Activated CD4-positive, alpha-beta T cell treated with anti-CD3 and anti-CD28 coated beads for 36 hours (primary cell): ENCODE data around the gene AQP5. TPM values are rescaled to one million over a fixed set of nuclear protein-coding genes. Genes with fewer than 3 reads are reported as not detected.

Experiments used
- ATAC-seq: fragments of 200-7000 bp; cut with Tn5 transposase; one replicate; pipeline ENCODE4 v1.10.0; 2021; ENCODE audit warnings: mild to moderate bottlenecking, moderate library complexity
- CTCF ChIA-PET: fragments of 350-600 bp; sonication (Branson Sonifier 250); formaldehyde crosslinking; loops from one replicate; lab custom pipeline; 2021; ENCODE audit warnings: antibody characterized with exemption; lab: Charles Lee
- POLR2A ChIA-PET: fragments of 350-600 bp; sonication (Branson Sonifier 250); formaldehyde crosslinking; loops from one replicate; lab custom pipeline; 2021; ENCODE audit warnings: antibody characterized with exemption, inconsistent platforms; lab: Charles Lee
- DNase-seq: peaks from one replicate; pipeline ENCODE4 v3.0.0-alpha.2; 2020
- H3K27ac Mint-ChIP-seq: one replicate; pipeline ENCODE4 v1.8.0; 2021; ENCODE audit warnings: mixed read lengths
- H3K27me3 Mint-ChIP-seq: one replicate; pipeline ENCODE4 v1.8.0; 2021; ENCODE audit warnings: mixed read lengths
- H3K36me3 Mint-ChIP-seq: one replicate; pipeline ENCODE4 v1.8.0; 2021; ENCODE audit warnings: low read depth, mixed read lengths
- H3K4me1 Mint-ChIP-seq: one replicate; pipeline ENCODE4 v1.8.0; 2021; ENCODE audit warnings: mixed read lengths
- H3K4me3 Mint-ChIP-seq: one replicate; pipeline ENCODE4 v1.8.0; 2021; ENCODE audit warnings: mild to moderate bottlenecking, moderate library complexity, mixed read lengths
- H3K9me3 Mint-ChIP-seq: one replicate; pipeline ENCODE4 v1.8.0; 2021; ENCODE audit warnings: low read depth, mixed read lengths
- intact Hi-C, 2 experiments: fragments of 100-400 bp; cut with DNase I in 1 of 2; cut with micrococcal nuclease in 1 of 2; formaldehyde crosslinking; loops; one replicate each; pipeline versions ENCODE4 v1.14.2 to v1.15.1; 2022 to 2024; cut with DNase I, micrococcal nuclease
- total RNA-seq, 2 experiments: library from RNA; stranded (reverse); gene quantifications; one replicate each; pipeline ENCODE4 v1.2.3, GENCODE V29; 2021

AQP5 gene
- total RNA-seq, 2 experiments from 2014 or later = not detected

DNA sequence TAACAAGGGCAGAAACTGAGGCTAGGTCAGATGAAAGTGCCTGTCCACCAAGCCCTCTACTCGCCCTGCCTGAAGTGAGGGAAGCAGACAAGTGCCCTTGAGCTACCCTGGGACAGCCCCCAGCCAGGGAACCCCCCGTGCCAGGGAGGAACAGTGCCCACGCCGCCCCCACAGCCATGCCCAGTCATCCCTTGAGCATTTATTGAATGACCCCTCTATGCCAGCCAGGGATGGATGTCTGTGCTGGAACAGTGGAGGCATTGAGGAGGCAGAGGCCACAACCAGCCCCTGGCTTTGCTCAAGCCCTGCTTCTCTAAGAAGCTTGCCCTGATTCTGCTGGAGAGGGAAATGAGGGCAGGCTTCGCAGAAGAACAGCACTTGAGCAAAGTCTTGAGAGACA lies 7.4 kb downstream of the AQP5 start:
- ATAC-seq = no peak
- intact Hi-C loops = no loop called here
- POLR2A ChIA-PET = interaction anchor here (0.6 kb wide), 1 partner anchor 9 kb away, joined by 3 read pairs; no protein-coding TSS in a partner anchor
- CTCF ChIA-PET = interaction anchor here (1.0 to 7.1 kb wide), 10 partner anchors 9 to 116 kb away, joined by 3 to 125 read pairs (median 14); partner anchors contain the start of gene SMARCD1
- Mint-ChIP-seq H3K36me3 (no peaks in the 10 kb centered on the region), H3K9me3 (no peaks in the 10 kb centered on the region), H3K4me1 (no peaks in the 10 kb centered on the region), H3K27me3 (peaks cover 21% of the 10 kb centered on the region), H3K27ac (no peak overlapping the region), H3K4me3 (no peak overlapping the region)
- no peak for DNase-seq

- H3K4me1 Mint-ChIP-seq = no peaks in the 10 kb centered on the region
- H3K9me3 Mint-ChIP-seq = no peaks in the 10 kb centered on the region
- intact Hi-C loops = no loop called here
- no peaks in the 10 kb centered on the region for H3K36me3 Mint-ChIP-seq
- POLR2A ChIA-PET = no interaction called here
- ATAC-seq (no peak), DNase-seq (no peak)
- CTCF ChIA-PET = interaction anchor here (0.8 to 7.1 kb wide), 10 partner anchors 10 to 212 kb away, joined by 3 to 125 read pairs (median 4); partner anchors contain the start of gene SMARCD1
- H3K27me3 Mint-ChIP-seq = peaks cover 15% of the 10 kb centered on the region
- no peak overlapping the region for H3K4me3 Mint-ChIP-seq
- no peak overlapping the region for H3K27ac Mint-ChIP-seq
These were observed 8.2 kb downstream of the AQP5 start for GRCh38 chr12:49969651-49970429.

- Mint-ChIP-seq H3K27me3 (peaks cover 10% of the 10 kb centered on the region), H3K4me3 (no peak overlapping the region), H3K9me3 (no peaks in the 10 kb centered on the region), H3K36me3 (no peaks in the 10 kb centered on the region), H3K27ac (no peak overlapping the region), H3K4me1 (no peaks in the 10 kb centered on the region)
- DNase-seq (no peak), ATAC-seq (no peak)
- intact Hi-C loops = no loop called here
- ChIA-PET POLR2A (no interaction called here), CTCF (interaction anchor here (1.1 to 7.1 kb wide), 2 partner anchors 85 to 97 kb away, joined by 3 to 125 read pairs; no protein-coding TSS in a partner anchor)
These were observed 9.0 kb downstream of the AQP5 start for GRCh38 chr12:49970658-49971057.

GRCh38 chr12:49971141-49971540 lies 9.5 kb downstream of the AQP5 start:
- no peak overlapping the region for H3K27ac Mint-ChIP-seq
- ChIA-PET POLR2A (no interaction called here), CTCF (interaction anchor here (1.1 to 1.2 kb wide), 2 partner anchors 11 to 85 kb away, joined by 3 read pairs; no protein-coding TSS in a partner anchor)
- no peaks in the 10 kb centered on the region for H3K9me3 Mint-ChIP-seq
- no peak overlapping the region for H3K4me3 Mint-ChIP-seq
- H3K27me3 Mint-ChIP-seq = peaks cover 9% of the 10 kb centered on the region
- intact Hi-C loops = no loop called here
- no peaks in the 10 kb centered on the region for H3K36me3 Mint-ChIP-seq
- ATAC-seq = no peak
- DNase-seq = no peak
- H3K4me1 Mint-ChIP-seq = no peaks in the 10 kb centered on the region

- CTCF ChIA-PET = interaction anchor here (0.9 to 1.2 kb wide), 3 partner anchors 12 to 84 kb away, joined by 3 to 4 read pairs (median 3); no protein-coding TSS in a partner anchor
- POLR2A ChIA-PET = no interaction called here
- no peak overlapping the region for H3K4me3 Mint-ChIP-seq
- H3K4me1 Mint-ChIP-seq = no peaks in the 10 kb centered on the region
- DNase-seq (no peak), ATAC-seq (no peak)
- no peak overlapping the region for H3K27ac Mint-ChIP-seq
- H3K9me3 Mint-ChIP-seq = no peaks in the 10 kb centered on the region
- intact Hi-C loops = no loop called here
- H3K27me3 Mint-ChIP-seq = peaks cover 5% of the 10 kb centered on the region
- H3K36me3 Mint-ChIP-seq = no peaks in the 10 kb centered on the region
These were observed 10.5 kb downstream of the AQP5 start for GRCh38 chr12:49972129-49972528.

DNA sequence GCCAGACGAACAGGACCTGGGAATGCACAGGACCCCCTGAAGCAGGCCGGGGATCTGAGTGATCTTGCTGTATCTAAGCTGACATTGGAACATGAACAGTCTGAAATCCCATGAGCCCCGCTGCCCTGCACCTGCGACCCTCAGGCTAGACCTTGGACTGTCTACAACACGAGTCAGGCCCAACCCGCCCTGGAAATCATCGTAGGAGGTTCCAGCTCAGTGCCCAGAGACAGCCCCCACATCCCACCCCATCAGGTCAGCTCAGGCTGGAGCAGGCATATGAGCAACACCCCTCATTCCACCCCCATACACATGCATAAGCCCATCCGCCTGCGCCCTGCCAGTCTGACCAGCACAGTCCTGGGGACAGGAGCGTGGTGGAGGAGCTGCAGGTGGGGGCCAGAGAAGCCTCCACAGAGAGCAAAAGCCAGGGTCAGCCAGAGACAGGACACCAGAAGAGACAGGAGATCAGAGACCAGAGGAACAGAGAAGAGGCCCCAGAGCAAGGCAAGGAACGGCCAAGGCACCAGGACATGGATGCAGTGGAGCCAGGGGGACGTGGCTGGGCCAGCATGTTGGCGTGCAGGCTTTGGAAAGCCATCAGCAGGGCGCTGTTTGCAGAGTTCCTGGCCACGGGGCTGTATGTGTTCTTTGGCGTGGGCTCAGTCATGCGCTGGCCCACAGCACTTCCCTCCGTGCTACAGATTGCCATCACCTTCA lies 11.1 kb downstream of the AQP5 start, which contains the start of gene AQP6:
TSS of gene AQP6 (plus strand) at position 307 of the 720 bp plus-strand sequence. CDS start at position 534, 227 bp downstream.
- intact Hi-C loops = no loop called here

DNA sequence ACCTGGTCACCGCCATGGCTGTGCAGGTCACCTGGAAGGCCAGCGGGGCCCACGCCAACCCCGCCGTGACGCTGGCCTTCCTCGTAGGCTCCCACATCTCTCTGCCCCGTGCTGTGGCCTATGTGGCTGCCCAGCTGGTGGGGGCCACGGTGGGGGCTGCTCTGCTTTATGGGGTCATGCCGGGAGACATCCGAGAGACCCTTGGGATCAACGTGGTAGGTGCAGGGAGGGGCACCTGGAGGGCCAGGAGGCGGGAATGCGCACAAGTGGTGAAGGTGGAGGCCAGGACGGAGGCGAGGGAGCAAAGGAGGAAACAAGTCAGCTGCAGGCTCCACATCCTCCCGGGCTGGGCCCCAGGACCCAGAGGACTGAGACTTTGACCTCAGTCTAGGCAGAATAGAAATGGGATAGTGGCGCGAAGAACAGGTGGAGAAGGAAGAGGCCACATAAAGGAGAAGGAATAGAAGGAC lies 11.7 kb downstream of the AQP5 start:
- intact Hi-C loops = no loop called here
- ChIA-PET POLR2A (no interaction called here), CTCF (interaction anchor here (1.1 kb wide), 1 partner anchor 82 kb away, joined by 4 read pairs; no protein-coding TSS in a partner anchor)
- Mint-ChIP-seq H3K4me1 (no peaks in the 10 kb centered on the region), H3K36me3 (no peaks in the 10 kb centered on the region), H3K9me3 (no peaks in the 10 kb centered on the region), H3K4me3 (no peak overlapping the region), H3K27me3 (no peaks in the 10 kb centered on the region), H3K27ac (no peak overlapping the region)
- DNase-seq (no peak), ATAC-seq (no peak)

More for the DNA sequence above, 11.1 kb downstream of the AQP5 start, which contains the start of gene AQP6:
- DNase-seq (no peak), ATAC-seq (no peak)
- ChIA-PET POLR2A (no interaction called here), CTCF (interaction anchor here (0.9 to 1.1 kb wide), 2 partner anchors 67 to 82 kb away, joined by 4 read pairs; no protein-coding TSS in a partner anchor)
- no peaks in the 10 kb centered on the region for H3K36me3 Mint-ChIP-seq
- H3K4me3 Mint-ChIP-seq = no peak within 1 kb of the TSS
- no peak within 1 kb of the TSS for H3K27ac Mint-ChIP-seq
- H3K27me3 Mint-ChIP-seq = peaks cover 5% of the 10 kb centered on the region
- no peaks in the 10 kb centered on the region for H3K4me1 Mint-ChIP-seq
- no peaks in the 10 kb centered on the region for H3K9me3 Mint-ChIP-seq

DNA sequence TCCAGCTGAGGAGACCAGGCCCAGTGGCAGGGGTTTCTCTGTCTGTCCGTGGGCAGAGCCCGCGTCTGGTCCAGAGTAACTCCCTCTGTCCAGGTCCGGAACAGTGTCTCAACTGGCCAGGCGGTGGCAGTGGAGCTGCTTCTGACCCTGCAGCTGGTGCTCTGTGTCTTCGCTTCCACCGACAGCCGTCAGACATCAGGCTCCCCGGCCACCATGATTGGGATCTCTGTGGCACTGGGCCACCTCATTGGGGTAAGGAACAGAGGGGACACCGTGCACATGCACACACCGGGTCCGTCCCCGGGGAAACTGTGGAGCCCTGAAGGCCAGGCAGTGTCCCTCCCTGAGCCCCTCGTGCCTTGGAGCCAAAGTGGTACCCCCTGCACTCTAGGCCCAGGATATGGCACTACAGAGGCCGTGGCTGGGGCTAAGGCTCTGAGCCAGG lies 12.6 kb downstream of the AQP5 start:
- POLR2A ChIA-PET = no interaction called here
- Mint-ChIP-seq H3K9me3 (no peaks in the 10 kb centered on the region), H3K36me3 (no peaks in the 10 kb centered on the region), H3K27ac (no peak overlapping the region), H3K4me3 (no peak overlapping the region), H3K27me3 (no peaks in the 10 kb centered on the region), H3K4me1 (no peaks in the 10 kb centered on the region)
- DNase-seq = no peak
- ATAC-seq = no peak
- intact Hi-C loops = no loop called here
- CTCF ChIA-PET = interaction anchor here (1.1 to 2.9 kb wide), 4 partner anchors 7 to 82 kb away, joined by 3 to 14 read pairs (median 4); no protein-coding TSS in a partner anchor

DNA sequence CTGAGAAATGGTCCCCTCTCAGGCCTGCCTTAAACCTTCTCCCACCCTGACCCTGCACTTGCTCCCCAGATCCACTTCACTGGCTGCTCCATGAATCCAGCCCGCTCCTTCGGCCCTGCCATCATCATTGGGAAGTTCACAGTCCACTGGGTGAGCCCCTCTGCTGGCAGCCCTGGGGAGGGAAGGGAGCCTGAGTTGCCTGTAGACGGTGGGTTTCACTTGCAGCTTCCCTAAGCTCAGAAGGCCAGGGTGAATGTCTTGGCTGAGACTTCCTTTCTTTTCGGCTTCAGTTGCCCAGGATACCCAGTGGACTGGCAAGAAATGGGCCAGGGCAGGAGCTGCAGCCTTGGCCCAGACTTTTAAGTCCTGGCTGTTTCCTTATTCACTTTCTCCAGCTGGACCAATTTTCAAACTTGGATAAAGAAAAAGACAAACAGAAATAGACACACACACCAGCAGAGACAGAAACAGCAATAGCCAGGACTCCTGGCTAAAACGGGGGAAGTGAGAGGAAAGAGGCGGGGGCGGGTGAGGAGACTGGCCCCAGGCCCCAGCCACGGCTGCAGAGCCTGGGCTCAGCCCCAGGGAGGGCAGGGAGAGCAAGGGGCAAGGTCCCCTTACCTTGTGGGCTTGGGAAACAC lies 13.1 kb downstream of the AQP5 start:
- POLR2A ChIA-PET = no interaction called here
- intact Hi-C loops = no loop called here
- DNase-seq (no peak), ATAC-seq (no peak)
- no peaks in the 10 kb centered on the region for H3K9me3 Mint-ChIP-seq
- CTCF ChIA-PET = interaction anchor here (0.7 to 2.9 kb wide), 4 partner anchors 8 to 81 kb away, joined by 3 to 14 read pairs (median 3); no protein-coding TSS in a partner anchor
- no peaks in the 10 kb centered on the region for H3K4me1 Mint-ChIP-seq
- no peak overlapping the region for H3K27ac Mint-ChIP-seq
- no peaks in the 10 kb centered on the region for H3K36me3 Mint-ChIP-seq
- no peaks in the 10 kb centered on the region for H3K27me3 Mint-ChIP-seq
- H3K4me3 Mint-ChIP-seq = no peak overlapping the region

GRCh38 chr12:49975318-49975761 lies 13.7 kb downstream of the AQP5 start:
- Mint-ChIP-seq H3K4me3 (no peak overlapping the region), H3K36me3 (no peaks in the 10 kb centered on the region), H3K27me3 (no peaks in the 10 kb centered on the region), H3K27ac (no peak overlapping the region), H3K4me1 (no peaks in the 10 kb centered on the region), H3K9me3 (no peaks in the 10 kb centered on the region)
- no peak for ATAC-seq
- ChIA-PET CTCF (interaction anchor here (0.7 to 2.9 kb wide), 3 partner anchors 9 to 81 kb away, joined by 3 to 14 read pairs (median 3); no protein-coding TSS in a partner anchor), POLR2A (no interaction called here)
- no peak for DNase-seq
- intact Hi-C loops = no loop called here
